Ascending aorta (tissue), 2 donors: ENCODE data around the gene SLC35F6. TPM values are rescaled to one million over a fixed set of nuclear protein-coding genes. Genes with fewer than 3 reads are reported as not detected.
"Not testable (repeated sequence)": the region's sequence is repeated elsewhere in the genome, so short reads cannot be mapped to it uniquely, and the experiment has no call there.

Experiments
- DNase-seq, 2 donors: peaks; one replicate each; pipeline ENCODE4 v3.0.0-alpha.2; 2019; ENCODE audit warnings: low spot score in 2 of 2
- H3K27ac ChIP-seq, 2 donors: fragments of 200-600 bp; sonication (generic); one replicate each; pipeline ENCODE4 v1.5.1; 2016 to 2017; ENCODE audit warnings: mild to moderate bottlenecking in 1 of 2
- H3K27me3 ChIP-seq: fragments of 200-600 bp; sonication (generic); one replicate; pipeline ENCODE4 v1.5.1; 2017
- H3K36me3 ChIP-seq, 2 donors: fragments of 200-600 bp; sonication (generic); one replicate each; pipeline ENCODE4 v1.5.1; 2016
- H3K4me1 ChIP-seq, 2 donors: fragments of 200-600 bp; sonication (generic); one replicate each; pipeline ENCODE4 v1.5.1; 2016 to 2017; ENCODE audit warnings: mild to moderate bottlenecking in 1 of 2
- H3K4me3 ChIP-seq, 2 donors: fragments of 200-600 bp; sonication (generic); one replicate each; pipeline ENCODE4 v1.5.1; 2016 to 2017; ENCODE audit warnings: mild to moderate bottlenecking in 1 of 2
- H3K9me3 ChIP-seq, 2 donors: fragments of 200-600 bp; sonication (generic); one replicate each; pipeline ENCODE4 v1.5.1; 2016
- intact Hi-C: fragments of 100-400 bp; cut with DNase I; formaldehyde crosslinking; loops from one replicate; pipeline ENCODE4 v1.15.1; 2023
- total RNA-seq: library from RNA; depleted of rRNA; stranded (reverse); fragments of >200 nt; gene quantifications from one replicate; pipeline ENCODE4 v1.1.0, GENCODE V29; 2016
- TF ChIP-seq, protein P1 (sequence below), 3 experiments: fragments of 200-600 bp in 2 of 3; fragments of 450-650 bp in 1 of 3; sonication (generic) in 2 of 3; IDR thresholded peaks; one replicate each; pipeline ENCODE4 v1.5.1; 2016 to 2019; ENCODE audit warnings: antibody characterized with exemption in 3 of 3, mild to moderate bottlenecking in 1 of 3, moderate library complexity in 1 of 3

Gene SLC35F6
- total RNA-seq, 1 donor from 2014 or later = 43.4 TPM

DNA sequence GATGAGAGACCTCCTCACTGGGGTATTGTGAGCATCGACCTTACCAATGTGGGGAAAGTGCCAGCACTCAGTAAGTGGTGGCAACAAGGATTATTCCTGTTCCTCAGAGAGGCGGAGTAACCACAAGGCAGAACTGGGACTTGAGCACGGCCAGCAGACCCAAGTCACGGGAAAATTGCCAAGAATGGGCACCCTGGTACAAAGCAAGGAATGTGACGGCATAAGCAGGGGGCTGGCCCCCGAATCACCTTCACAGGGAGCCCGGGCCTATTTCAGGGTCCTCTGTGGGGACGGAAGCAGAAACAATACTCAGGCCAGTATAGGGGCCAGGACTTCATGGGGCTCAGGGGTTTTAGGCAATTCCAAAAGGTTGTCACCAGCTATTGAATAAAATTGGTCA is 47.2 kb downstream of the SLC35F6 start:
- no peak overlapping the region for H3K27ac ChIP-seq
- no peaks in the 10 kb centered on the region for H3K27me3 ChIP-seq
- peak in 1 of 2 donors; percentile 56 for DNase-seq
- no peaks in the 10 kb centered on the region for H3K36me3 ChIP-seq
- H3K4me3 ChIP-seq = no peak overlapping the region
- H3K9me3 ChIP-seq = no peaks in the 10 kb centered on the region
- intact Hi-C loops = no loop called here
- H3K4me1 ChIP-seq = no peaks in the 10 kb centered on the region
- TF ChIP-seq, protein P1, sequence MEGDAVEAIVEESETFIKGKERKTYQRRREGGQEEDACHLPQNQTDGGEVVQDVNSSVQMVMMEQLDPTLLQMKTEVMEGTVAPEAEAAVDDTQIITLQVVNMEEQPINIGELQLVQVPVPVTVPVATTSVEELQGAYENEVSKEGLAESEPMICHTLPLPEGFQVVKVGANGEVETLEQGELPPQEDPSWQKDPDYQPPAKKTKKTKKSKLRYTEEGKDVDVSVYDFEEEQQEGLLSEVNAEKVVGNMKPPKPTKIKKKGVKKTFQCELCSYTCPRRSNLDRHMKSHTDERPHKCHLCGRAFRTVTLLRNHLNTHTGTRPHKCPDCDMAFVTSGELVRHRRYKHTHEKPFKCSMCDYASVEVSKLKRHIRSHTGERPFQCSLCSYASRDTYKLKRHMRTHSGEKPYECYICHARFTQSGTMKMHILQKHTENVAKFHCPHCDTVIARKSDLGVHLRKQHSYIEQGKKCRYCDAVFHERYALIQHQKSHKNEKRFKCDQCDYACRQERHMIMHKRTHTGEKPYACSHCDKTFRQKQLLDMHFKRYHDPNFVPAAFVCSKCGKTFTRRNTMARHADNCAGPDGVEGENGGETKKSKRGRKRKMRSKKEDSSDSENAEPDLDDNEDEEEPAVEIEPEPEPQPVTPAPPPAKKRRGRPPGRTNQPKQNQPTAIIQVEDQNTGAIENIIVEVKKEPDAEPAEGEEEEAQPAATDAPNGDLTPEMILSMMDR (IDR thresholded peaks at IDR 0.05) = no peak

DNA sequence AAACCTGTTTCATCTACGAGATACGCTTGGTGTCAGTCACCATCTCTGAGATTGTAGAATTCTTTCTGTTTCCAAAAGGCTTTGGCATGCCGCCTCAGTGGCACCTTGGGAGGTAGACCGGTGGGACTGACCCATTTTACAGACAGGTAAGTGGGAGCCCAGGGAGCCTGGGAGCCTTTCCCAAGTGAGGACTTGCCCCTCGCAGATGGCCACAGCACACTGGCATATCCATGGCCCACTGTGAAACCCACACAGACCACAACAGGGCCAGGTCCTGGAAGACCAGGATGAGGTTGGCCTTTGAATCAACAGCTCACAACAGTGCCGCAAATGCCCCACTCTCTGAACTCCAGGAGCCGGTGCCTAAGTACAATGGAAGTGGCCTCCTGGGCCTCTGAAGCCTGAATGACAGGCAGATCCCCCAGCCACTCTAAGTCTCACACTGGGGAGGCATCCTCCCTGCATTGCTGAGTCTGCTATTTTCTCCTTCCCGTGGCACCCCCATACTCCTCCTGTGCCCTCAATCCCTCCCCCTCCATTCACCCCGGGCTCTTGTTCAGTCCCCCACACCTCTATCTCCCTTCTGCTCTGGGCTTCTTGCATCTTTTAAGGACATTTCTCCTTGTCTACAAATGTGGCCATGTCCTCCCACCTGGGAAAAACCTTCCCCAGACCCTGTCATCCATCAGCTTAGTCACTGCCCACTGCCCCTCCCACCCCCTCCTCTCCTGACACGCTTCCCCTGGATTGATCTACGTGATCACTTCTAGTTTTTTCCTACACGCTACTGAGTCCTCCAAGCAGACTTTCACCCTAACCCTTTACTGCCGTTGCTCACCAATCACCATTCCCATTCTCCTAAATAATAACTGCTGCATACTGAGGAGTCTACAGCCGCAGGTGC is 48.0 kb downstream of the SLC35F6 start:
- peak in 1 of 2 donors; percentile 24 for DNase-seq
- Histone ChIP-seq H3K9me3 (no peaks in the 10 kb centered on the region), H3K36me3 (no peaks in the 10 kb centered on the region), H3K27ac (no peak overlapping the region), H3K27me3 (no peaks in the 10 kb centered on the region), H3K4me1 (no peaks in the 10 kb centered on the region), H3K4me3 (no peak overlapping the region)
- intact Hi-C loops = no loop called here
- TF ChIP-seq, protein P1 (IDR thresholded peaks at IDR 0.05) = no peak

DNA sequence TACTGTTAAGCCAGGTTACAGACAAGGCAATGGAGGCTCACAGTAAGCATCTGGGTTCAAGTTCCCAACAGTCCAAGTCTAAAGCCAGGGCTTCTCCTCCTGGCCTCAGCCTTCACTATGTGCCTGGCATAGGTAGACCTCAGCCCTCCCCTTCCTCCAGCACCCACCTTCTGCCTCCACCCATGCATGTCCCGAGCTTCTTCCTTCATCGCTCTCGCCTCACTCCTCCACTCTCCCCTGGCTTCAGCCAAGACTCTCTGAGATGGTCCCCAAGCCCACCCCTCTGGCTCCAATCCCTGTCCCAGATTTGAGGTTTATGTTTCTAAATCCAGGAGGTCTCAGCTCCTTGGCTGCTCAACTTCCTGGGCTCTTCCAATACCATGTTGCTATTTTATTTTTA is 48.6 kb downstream of the SLC35F6 start:
- Histone ChIP-seq H3K4me1 (no peaks in the 10 kb centered on the region), H3K27me3 (no peaks in the 10 kb centered on the region), H3K36me3 (no peaks in the 10 kb centered on the region), H3K9me3 (no peaks in the 10 kb centered on the region), H3K27ac (no peak overlapping the region), H3K4me3 (no peak overlapping the region)
- intact Hi-C loops = no loop called here
- DNase-seq = peak in 1 of 2 donors; percentile 50
- TF ChIP-seq, protein P1 (IDR thresholded peaks at IDR 0.05) = no peak

DNA sequence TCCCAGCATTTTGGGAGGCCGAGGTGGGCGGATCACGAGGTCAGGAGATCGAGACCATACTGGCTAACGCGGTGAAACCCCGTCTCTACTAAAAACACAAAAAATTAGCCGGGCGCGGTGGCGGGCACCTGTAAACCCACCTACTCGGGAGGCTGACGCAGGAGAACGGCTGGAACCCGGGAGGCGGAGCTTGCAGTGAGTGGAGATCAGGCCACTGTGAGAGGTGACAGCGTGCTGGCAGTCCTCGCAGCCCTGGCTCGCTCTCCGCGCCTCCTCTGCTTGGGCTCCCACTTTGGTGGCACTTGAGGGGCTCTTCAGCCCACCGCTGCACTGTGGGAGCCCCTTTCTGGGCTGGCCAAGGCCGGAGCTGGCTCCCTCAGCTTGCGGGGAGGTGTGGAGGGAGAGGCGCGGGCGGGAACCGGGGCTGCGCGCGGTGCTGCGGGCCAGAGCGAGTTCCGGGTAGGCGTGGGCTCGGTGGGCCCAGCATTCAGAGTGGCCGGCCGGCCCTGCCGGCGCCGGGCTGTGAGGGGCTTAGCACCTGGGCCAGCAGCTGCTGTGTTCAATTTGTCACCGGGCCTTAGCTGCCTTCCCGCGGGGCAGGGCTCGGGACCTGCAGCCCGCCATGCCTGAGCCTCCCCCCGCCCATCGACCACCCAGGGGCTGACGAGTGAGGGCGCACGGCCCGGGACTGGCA is 50.1 kb downstream of the SLC35F6 start:
- H3K27me3 ChIP-seq, H3K4me3 ChIP-seq, H3K27ac ChIP-seq, H3K9me3 ChIP-seq, H3K4me1 ChIP-seq, intact Hi-C loops, H3K36me3 ChIP-seq: not testable (repeated sequence)
- DNase-seq = peak in 1 of 2 donors; percentile 51

DNA sequence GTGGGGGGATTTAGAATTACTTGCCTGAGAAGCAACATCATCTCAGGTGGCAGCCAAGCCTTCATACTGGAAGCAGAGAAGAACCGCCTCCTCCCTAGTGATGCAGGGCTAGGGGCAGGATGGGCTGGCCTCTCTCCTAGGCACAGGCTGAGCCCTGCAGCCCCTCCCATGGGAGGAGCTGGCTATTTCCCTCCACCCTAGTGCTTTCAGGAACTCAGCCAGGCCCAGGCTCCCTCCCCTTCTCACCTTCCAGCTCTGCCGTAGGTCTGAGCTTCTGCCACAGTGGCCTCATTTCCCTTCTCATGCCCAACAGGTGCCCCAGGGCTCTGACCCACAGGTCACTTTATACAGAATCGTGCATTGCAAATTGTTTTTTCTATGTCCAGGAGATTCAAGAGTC is 52.8 kb downstream of the SLC35F6 start:
- Histone ChIP-seq H3K36me3 (no peaks in the 10 kb centered on the region), H3K27me3 (no peaks in the 10 kb centered on the region), H3K4me3 (no peak overlapping the region), H3K4me1 (no peaks in the 10 kb centered on the region), H3K27ac (no peak overlapping the region), H3K9me3 (no peaks in the 10 kb centered on the region)
- DNase-seq = no peak
- TF ChIP-seq, protein P1 (IDR thresholded peaks at IDR 0.05) = no peak
- intact Hi-C loops = no loop called here

DNA sequence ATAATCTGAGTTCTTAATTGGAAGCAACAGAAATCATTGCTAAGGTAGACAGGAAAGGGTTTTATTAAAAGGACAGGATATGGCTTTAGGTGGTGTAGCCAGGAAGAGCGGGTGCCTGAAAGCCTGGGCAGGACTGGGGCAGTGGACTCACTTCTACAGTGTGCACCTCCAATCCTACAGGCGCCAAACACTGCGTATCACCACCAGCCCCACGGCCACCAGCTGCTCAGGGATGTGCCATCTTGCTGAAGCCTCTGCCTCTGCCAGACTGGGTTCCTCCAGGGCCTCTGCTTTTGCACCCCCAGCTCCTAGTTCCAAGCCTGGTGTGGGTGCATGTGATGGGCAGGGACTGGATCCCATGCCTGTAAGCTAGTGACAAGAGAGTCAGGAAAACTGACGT is 54.2 kb downstream of the SLC35F6 start:
- H3K27ac ChIP-seq = no peak overlapping the region
- H3K27me3 ChIP-seq = no peaks in the 10 kb centered on the region
- TF ChIP-seq, protein P1 (IDR thresholded peaks at IDR 0.05) = no peak

More for the DNA sequence above, 54.2 kb downstream of the SLC35F6 start:
- no peak overlapping the region for H3K4me3 ChIP-seq
- H3K36me3 ChIP-seq = no peaks in the 10 kb centered on the region
- H3K4me1 ChIP-seq = no peaks in the 10 kb centered on the region
- no peak for DNase-seq
- intact Hi-C loops = no loop called here
- H3K9me3 ChIP-seq = no peaks in the 10 kb centered on the region
